ENCODE data around the gene CD300LF. TPM values are rescaled to one million over a fixed set of nuclear protein-coding genes. Genes with fewer than 3 reads are reported as not detected.

The CD300LF gene
- total RNA-seq: not detected

- H3K4me1 Mint-ChIP-seq: peaks cover 2% of the 10 kb centered on the region
- peaks cover 19% of the 10 kb centered on the region for H3K27me3 Mint-ChIP-seq
- no peaks in the 10 kb centered on the region for H3K36me3 Mint-ChIP-seq
- no peak within 1 kb of the TSS for H3K27ac Mint-ChIP-seq
- H3K4me3 Mint-ChIP-seq: no peak within 1 kb of the TSS
- no peak for DNase-seq
- H3K9me3 Mint-ChIP-seq: no peaks in the 10 kb centered on the region
Observed at GRCh38 chr17:74712756-74713155, at the start of gene CD300LF. CD300LF (minus strand) TSS chr17:74712923; CDS start chr17:74712866, 57 bp downstream.

- H3K4me3 Mint-ChIP-seq: no peak overlapping the region
- H3K36me3 Mint-ChIP-seq: peaks cover 13% of the 10 kb centered on the region
- DNase-seq: no peak
- H3K4me1 Mint-ChIP-seq: peaks cover 47% of the 10 kb centered on the region
- no peaks in the 10 kb centered on the region for H3K9me3 Mint-ChIP-seq
- H3K27ac Mint-ChIP-seq: no peak overlapping the region
- no peaks in the 10 kb centered on the region for H3K27me3 Mint-ChIP-seq
Observed at GRCh38 chr17:74761931-74762330, 49.2 kb upstream of the CD300LF start.

- peak overlapping the region; percentile 66 for H3K27ac Mint-ChIP-seq
- H3K36me3 Mint-ChIP-seq: peaks cover 12% of the 10 kb centered on the region
- no peak for DNase-seq
- no peaks in the 10 kb centered on the region for H3K27me3 Mint-ChIP-seq
- peaks cover 52% of the 10 kb centered on the region for H3K4me1 Mint-ChIP-seq
- H3K9me3 Mint-ChIP-seq: no peaks in the 10 kb centered on the region
- H3K4me3 Mint-ChIP-seq: no peak overlapping the region
Observed at GRCh38 chr17:74761419-74761818, 48.7 kb upstream of the CD300LF start.

GRCh38 chr17:74760404-74761105 is 47.8 kb upstream of the CD300LF start:
- Mint-ChIP-seq H3K9me3 (no peaks in the 10 kb centered on the region), H3K27ac (peak overlapping the region; percentile 45), H3K36me3 (peaks cover 6% of the 10 kb centered on the region), H3K4me3 (no peak overlapping the region), H3K4me1 (peaks cover 53% of the 10 kb centered on the region), H3K27me3 (no peaks in the 10 kb centered on the region)
- no peak for DNase-seq

GRCh38 chr17:74759941-74760340 is 47.2 kb upstream of the CD300LF start:
- no peak for DNase-seq
- H3K4me1 Mint-ChIP-seq: peaks cover 59% of the 10 kb centered on the region
- no peaks in the 10 kb centered on the region for H3K27me3 Mint-ChIP-seq
- H3K36me3 Mint-ChIP-seq: peaks cover 6% of the 10 kb centered on the region
- peak overlapping the region; percentile 68 for H3K27ac Mint-ChIP-seq
- H3K4me3 Mint-ChIP-seq: no peak overlapping the region
- no peaks in the 10 kb centered on the region for H3K9me3 Mint-ChIP-seq

- Mint-ChIP-seq H3K4me1 (peaks cover 64% of the 10 kb centered on the region), H3K4me3 (peak overlapping the region; percentile 53), H3K36me3 (peaks cover 4% of the 10 kb centered on the region), H3K27ac (peak overlapping the region; percentile 72), H3K9me3 (no peaks in the 10 kb centered on the region), H3K27me3 (no peaks in the 10 kb centered on the region)
- DNase-seq: peak; percentile 63
Observed at GRCh38 chr17:74759243-74759801, 46.6 kb upstream of the CD300LF start.

GRCh38 chr17:74758848-74759168 is 46.1 kb upstream of the CD300LF start:
- H3K4me3 Mint-ChIP-seq: peak overlapping the region; percentile 53
- H3K27me3 Mint-ChIP-seq: no peaks in the 10 kb centered on the region
- H3K9me3 Mint-ChIP-seq: no peaks in the 10 kb centered on the region
- H3K36me3 Mint-ChIP-seq: peaks cover 4% of the 10 kb centered on the region
- DNase-seq: no peak
- H3K27ac Mint-ChIP-seq: peak overlapping the region; percentile 72
- H3K4me1 Mint-ChIP-seq: peaks cover 69% of the 10 kb centered on the region

GRCh38 chr17:74757931-74758847 is 45.5 kb upstream of the CD300LF start:
- H3K27ac Mint-ChIP-seq: peak overlapping the region; percentile 72
- H3K36me3 Mint-ChIP-seq: peaks cover 4% of the 10 kb centered on the region
- H3K4me1 Mint-ChIP-seq: peaks cover 75% of the 10 kb centered on the region
- no peaks in the 10 kb centered on the region for H3K9me3 Mint-ChIP-seq
- peak overlapping the region; percentile 53 for H3K4me3 Mint-ChIP-seq
- no peak for DNase-seq
- no peaks in the 10 kb centered on the region for H3K27me3 Mint-ChIP-seq

GRCh38 chr17:74757502-74757901 is 44.8 kb upstream of the CD300LF start:
- Mint-ChIP-seq H3K36me3 (peaks cover 11% of the 10 kb centered on the region), H3K4me1 (peaks cover 79% of the 10 kb centered on the region), H3K27ac (peak overlapping the region; percentile 60), H3K9me3 (no peaks in the 10 kb centered on the region), H3K27me3 (no peaks in the 10 kb centered on the region), H3K4me3 (no peak overlapping the region)
- DNase-seq: no peak

GRCh38 chr17:74756891-74757290 is 44.2 kb upstream of the CD300LF start:
- Mint-ChIP-seq H3K36me3 (peaks cover 15% of the 10 kb centered on the region), H3K4me3 (no peak overlapping the region)

GRCh38 chr17:74755533-74755932 is 42.8 kb upstream of the CD300LF start:
- Mint-ChIP-seq H3K9me3 (no peaks in the 10 kb centered on the region), H3K27ac (peak overlapping the region; percentile 16), H3K4me1 (peaks cover 84% of the 10 kb centered on the region), H3K27me3 (no peaks in the 10 kb centered on the region), H3K4me3 (no peak overlapping the region), H3K36me3 (peaks cover 22% of the 10 kb centered on the region)
- no peak for DNase-seq

More at GRCh38 chr17:74756891-74757290, 44.2 kb upstream of the CD300LF start:
- no peak for DNase-seq
- no peaks in the 10 kb centered on the region for H3K27me3 Mint-ChIP-seq
- peaks cover 83% of the 10 kb centered on the region for H3K4me1 Mint-ChIP-seq
- H3K27ac Mint-ChIP-seq: peak overlapping the region; percentile 60
- H3K9me3 Mint-ChIP-seq: no peaks in the 10 kb centered on the region

- no peak overlapping the region for H3K27ac Mint-ChIP-seq
- no peaks in the 10 kb centered on the region for H3K27me3 Mint-ChIP-seq
- H3K9me3 Mint-ChIP-seq: no peaks in the 10 kb centered on the region
- DNase-seq: no peak
- peaks cover 27% of the 10 kb centered on the region for H3K36me3 Mint-ChIP-seq
- H3K4me3 Mint-ChIP-seq: no peak overlapping the region
- peaks cover 77% of the 10 kb centered on the region for H3K4me1 Mint-ChIP-seq
Observed at GRCh38 chr17:74754832-74755231, 42.1 kb upstream of the CD300LF start.

- DNase-seq: no peak
- peaks cover 30% of the 10 kb centered on the region for H3K36me3 Mint-ChIP-seq
- H3K4me3 Mint-ChIP-seq: peak overlapping the region; percentile 60
- no peaks in the 10 kb centered on the region for H3K27me3 Mint-ChIP-seq
- H3K9me3 Mint-ChIP-seq: no peaks in the 10 kb centered on the region
- H3K27ac Mint-ChIP-seq: peak overlapping the region; percentile 70
- peaks cover 57% of the 10 kb centered on the region for H3K4me1 Mint-ChIP-seq
Observed at GRCh38 chr17:74752822-74753401, 40.2 kb upstream of the CD300LF start.

- Mint-ChIP-seq H3K27ac (peak overlapping the region; percentile 68), H3K36me3 (peaks cover 30% of the 10 kb centered on the region), H3K4me3 (peak overlapping the region; percentile 60), H3K27me3 (no peaks in the 10 kb centered on the region), H3K9me3 (no peaks in the 10 kb centered on the region), H3K4me1 (peaks cover 56% of the 10 kb centered on the region)
- no peak for DNase-seq
Observed at GRCh38 chr17:74752415-74752814, 39.7 kb upstream of the CD300LF start.

Measured in activated naive CD8-positive, alpha-beta T cell treated with anti-CD3 and anti-CD28 coated beads for 36 hours (primary cell).